ENCODE results near the gene MYLK4.

MYLK4 gene

GRCh38 chr6:2750832-2751231 lies at the start of gene MYLK4:
MYLK4 (minus strand) TSS chr6:2750922; CDS start chr6:2749294, 1,628 bp downstream.
- Mint-ChIP-seq H3K36me3 (no peaks in the 10 kb centered on the region), H3K4me3 (no peak within 1 kb of the TSS), H3K27ac (no peak within 1 kb of the TSS), H3K4me1 (peaks cover 16% of the 10 kb centered on the region), H3K27me3 (peaks cover 13% of the 10 kb centered on the region), H3K9me3 (no peaks in the 10 kb centered on the region)
- ATAC-seq = no peak

GRCh38 chr6:2799936-2800527 lies 49.3 kb upstream of the MYLK4 start:
- Mint-ChIP-seq H3K4me3 (no peak overlapping the region), H3K4me1 (peaks cover 15% of the 10 kb centered on the region), H3K36me3 (peaks cover 10% of the 10 kb centered on the region), H3K27me3 (no peaks in the 10 kb centered on the region), H3K9me3 (no peaks in the 10 kb centered on the region), H3K27ac (no peak overlapping the region)
- no peak for ATAC-seq

GRCh38 chr6:2798586-2799134 lies 47.9 kb upstream of the MYLK4 start:
- H3K27ac Mint-ChIP-seq = no peak overlapping the region

GRCh38 chr6:2797564-2798031 lies 46.9 kb upstream of the MYLK4 start:
- ATAC-seq = no peak

More at GRCh38 chr6:2798586-2799134, 47.9 kb upstream of the MYLK4 start:
- Mint-ChIP-seq H3K4me1 (peaks cover 19% of the 10 kb centered on the region), H3K9me3 (no peaks in the 10 kb centered on the region), H3K4me3 (no peak overlapping the region), H3K27me3 (no peaks in the 10 kb centered on the region), H3K36me3 (peaks cover 10% of the 10 kb centered on the region)
- ATAC-seq = no peak

GRCh38 chr6:2796861-2797260 lies 46.1 kb upstream of the MYLK4 start:
- H3K27me3 Mint-ChIP-seq = no peaks in the 10 kb centered on the region
- ATAC-seq = no peak
- H3K9me3 Mint-ChIP-seq = no peaks in the 10 kb centered on the region
- no peak overlapping the region for H3K4me3 Mint-ChIP-seq
- H3K36me3 Mint-ChIP-seq = peaks cover 9% of the 10 kb centered on the region
- no peak overlapping the region for H3K27ac Mint-ChIP-seq
- H3K4me1 Mint-ChIP-seq = peaks cover 37% of the 10 kb centered on the region

More at GRCh38 chr6:2797564-2798031, 46.9 kb upstream of the MYLK4 start:
- Mint-ChIP-seq H3K27ac (peak overlapping the region; percentile 48), H3K4me3 (no peak overlapping the region), H3K27me3 (no peaks in the 10 kb centered on the region), H3K36me3 (peaks cover 10% of the 10 kb centered on the region), H3K4me1 (peaks cover 29% of the 10 kb centered on the region), H3K9me3 (no peaks in the 10 kb centered on the region)

GRCh38 chr6:2795956-2796355 lies 45.2 kb upstream of the MYLK4 start:
- Mint-ChIP-seq H3K4me1 (peaks cover 46% of the 10 kb centered on the region), H3K36me3 (peaks cover 6% of the 10 kb centered on the region), H3K27me3 (no peaks in the 10 kb centered on the region), H3K27ac (no peak overlapping the region), H3K4me3 (no peak overlapping the region), H3K9me3 (no peaks in the 10 kb centered on the region)
- ATAC-seq = no peak

- H3K36me3 Mint-ChIP-seq = peaks cover 6% of the 10 kb centered on the region
- no peaks in the 10 kb centered on the region for H3K27me3 Mint-ChIP-seq
- no peaks in the 10 kb centered on the region for H3K9me3 Mint-ChIP-seq
- H3K4me3 Mint-ChIP-seq = no peak overlapping the region
- ATAC-seq = no peak
- no peak overlapping the region for H3K27ac Mint-ChIP-seq
- peaks cover 53% of the 10 kb centered on the region for H3K4me1 Mint-ChIP-seq
Measured at GRCh38 chr6:2795162-2795561, 44.4 kb upstream of the MYLK4 start.

GRCh38 chr6:2794171-2794730 lies 43.5 kb upstream of the MYLK4 start:
- no peak overlapping the region for H3K4me3 Mint-ChIP-seq
- H3K36me3 Mint-ChIP-seq = peaks cover 6% of the 10 kb centered on the region
- H3K9me3 Mint-ChIP-seq = no peaks in the 10 kb centered on the region
- H3K4me1 Mint-ChIP-seq = peaks cover 53% of the 10 kb centered on the region
- ATAC-seq = no peak
- H3K27me3 Mint-ChIP-seq = no peaks in the 10 kb centered on the region
- no peak overlapping the region for H3K27ac Mint-ChIP-seq

GRCh38 chr6:2793534-2794151 lies 42.9 kb upstream of the MYLK4 start:
- Mint-ChIP-seq H3K27ac (peak overlapping the region; percentile 66), H3K4me1 (peaks cover 53% of the 10 kb centered on the region), H3K36me3 (peaks cover 6% of the 10 kb centered on the region), H3K9me3 (no peaks in the 10 kb centered on the region), H3K4me3 (no peak overlapping the region), H3K27me3 (no peaks in the 10 kb centered on the region)
- ATAC-seq = no peak

GRCh38 chr6:2792330-2793110 lies 41.8 kb upstream of the MYLK4 start:
- no peak overlapping the region for H3K4me3 Mint-ChIP-seq

GRCh38 chr6:2791450-2791974 lies 40.8 kb upstream of the MYLK4 start:
- Mint-ChIP-seq H3K36me3 (peaks cover 18% of the 10 kb centered on the region), H3K4me1 (peaks cover 39% of the 10 kb centered on the region), H3K27me3 (no peaks in the 10 kb centered on the region), H3K27ac (peak overlapping the region; percentile 53), H3K9me3 (no peaks in the 10 kb centered on the region), H3K4me3 (no peak overlapping the region)
- ATAC-seq = peak; percentile 47

More at GRCh38 chr6:2792330-2793110, 41.8 kb upstream of the MYLK4 start:
- H3K36me3 Mint-ChIP-seq = peaks cover 11% of the 10 kb centered on the region
- no peaks in the 10 kb centered on the region for H3K9me3 Mint-ChIP-seq
- no peak for ATAC-seq
- H3K27ac Mint-ChIP-seq = peak overlapping the region; percentile 66
- H3K4me1 Mint-ChIP-seq = peaks cover 48% of the 10 kb centered on the region
- H3K27me3 Mint-ChIP-seq = no peaks in the 10 kb centered on the region

GRCh38 chr6:2790588-2791449 lies 40.1 kb upstream of the MYLK4 start:
- Mint-ChIP-seq H3K9me3 (no peaks in the 10 kb centered on the region), H3K4me3 (no peak overlapping the region), H3K36me3 (peaks cover 23% of the 10 kb centered on the region), H3K4me1 (peaks cover 39% of the 10 kb centered on the region), H3K27ac (peak overlapping the region; percentile 67), H3K27me3 (no peaks in the 10 kb centered on the region)
- ATAC-seq = peak; percentile 85

GRCh38 chr6:2786269-2786668 lies 35.5 kb upstream of the MYLK4 start:
- Mint-ChIP-seq H3K9me3 (no peaks in the 10 kb centered on the region), H3K36me3 (peaks cover 44% of the 10 kb centered on the region), H3K27me3 (no peaks in the 10 kb centered on the region), H3K27ac (no peak overlapping the region), H3K4me3 (no peak overlapping the region), H3K4me1 (peaks cover 11% of the 10 kb centered on the region)
- ATAC-seq = no peak

GRCh38 chr6:2784930-2785329 lies 34.2 kb upstream of the MYLK4 start:
- Mint-ChIP-seq H3K4me3 (no peak overlapping the region), H3K27ac (no peak overlapping the region), H3K4me1 (no peaks in the 10 kb centered on the region), H3K36me3 (peaks cover 48% of the 10 kb centered on the region), H3K27me3 (no peaks in the 10 kb centered on the region), H3K9me3 (no peaks in the 10 kb centered on the region)
- ATAC-seq = no peak

Data from stimulated activated memory B cell treated with anti-CD40 and anti-IgM and Interleukin-4, amounts not matched to agents 10 μg/mL and 1 μg/mL and 100 μg/mL, for 72 hours (primary cell).